GM19395 (cell line): Measurements from ENCODE around the gene ABCC8.

Experiments used
- ATAC-seq: cut with Tn5 transposase; IDR thresholded peaks from one replicate; pipeline ENCODE4 v1.9.1; 2021; ENCODE audit warnings: mild to moderate bottlenecking, moderate library complexity; ENCODE audit not compliant: unreplicated experiment

The ABCC8 gene

GRCh38 chr11:17473071-17473744 is 3.4 kb downstream of the ABCC8 start:
- ATAC-seq, result no peak

DNA sequence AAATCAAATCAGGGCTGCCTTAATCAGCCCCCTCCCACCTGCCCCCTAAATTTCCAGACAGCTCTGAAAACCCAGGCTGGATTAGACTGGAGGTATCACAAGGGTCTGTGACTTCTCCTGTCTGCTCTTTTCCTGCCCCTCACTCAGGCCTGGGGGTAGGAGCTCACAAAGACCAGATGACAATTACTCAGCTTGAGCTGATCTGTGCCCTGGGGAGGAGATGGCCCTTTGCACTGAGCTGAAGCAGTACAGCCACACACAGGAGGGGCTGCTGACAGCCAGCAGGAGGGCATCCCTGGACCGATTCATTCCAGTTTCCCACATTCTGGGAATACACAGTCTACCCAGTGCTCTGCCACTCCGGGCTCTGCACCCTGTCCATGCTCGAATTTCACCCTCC is 4.2 kb downstream of the ABCC8 start:
- ATAC-seq, result no peak

DNA sequence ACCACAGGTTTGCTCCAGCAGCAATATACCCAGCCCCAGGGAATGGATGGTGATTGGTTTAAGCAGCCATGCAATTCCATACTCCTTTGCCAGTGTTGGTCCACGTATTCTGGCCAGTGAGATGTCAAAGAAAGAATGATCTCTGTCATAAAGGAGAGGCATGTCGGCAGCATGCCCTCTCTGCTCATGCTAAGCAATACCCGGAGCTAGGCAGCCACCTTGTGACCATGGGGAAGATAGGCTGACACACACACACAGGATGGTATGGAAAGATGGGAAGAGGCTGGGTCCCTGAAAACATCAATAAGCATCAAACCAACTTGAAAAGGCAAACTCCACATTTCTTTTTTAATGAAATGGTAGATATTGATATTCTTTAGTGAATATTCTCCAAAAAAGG is 5.1 kb downstream of the ABCC8 start:
- no peak for ATAC-seq

DNA sequence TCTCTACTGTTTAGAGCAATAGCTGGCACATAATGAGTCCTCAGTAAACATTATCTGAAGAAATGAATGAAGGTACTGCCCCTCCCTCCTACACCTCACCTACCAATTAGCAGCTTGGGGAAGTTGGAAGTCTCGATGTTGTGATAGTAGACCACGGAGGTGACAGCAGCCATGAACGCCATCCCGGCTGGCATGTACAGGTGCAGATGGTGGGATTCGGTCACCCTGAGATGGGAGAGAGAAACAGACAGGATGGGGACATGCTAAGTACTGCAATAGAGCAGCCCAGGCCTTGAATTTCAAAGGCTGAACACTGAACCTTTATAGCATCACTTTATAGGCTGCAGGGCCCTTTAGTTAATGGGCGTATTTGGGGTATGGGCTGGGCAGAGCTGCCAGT is 6.6 kb downstream of the ABCC8 start:
- no peak for ATAC-seq

GRCh38 chr11:17468122-17468521 is 8.5 kb downstream of the ABCC8 start:
- no peak for ATAC-seq

DNA sequence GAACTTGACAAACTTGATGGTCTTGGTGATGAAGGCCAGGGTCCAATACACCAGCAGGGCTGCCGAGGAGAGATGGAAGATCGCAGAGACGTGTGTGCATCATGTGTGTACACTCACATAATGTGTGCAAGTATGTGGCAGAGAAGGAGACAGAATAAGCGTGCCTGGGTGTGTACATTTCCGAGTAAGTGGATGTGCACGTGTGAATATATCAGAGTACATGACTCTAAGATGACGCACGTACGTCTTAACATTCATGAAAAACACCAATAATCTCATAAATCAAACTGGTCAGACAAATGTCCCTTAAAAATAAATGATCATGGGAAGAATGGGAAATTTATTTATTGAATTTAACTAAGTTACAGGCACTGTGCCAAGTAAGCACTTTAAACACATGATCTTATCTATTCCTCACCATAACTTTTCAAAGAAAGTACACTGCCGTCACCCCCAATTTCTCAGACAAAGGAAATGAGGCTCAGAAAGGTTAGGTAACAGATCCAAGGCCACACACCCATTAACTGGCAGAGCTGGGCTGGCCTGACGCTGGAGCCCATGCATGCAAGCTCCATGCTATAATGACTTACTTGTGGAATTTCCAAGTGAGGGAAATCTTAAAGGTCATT is 13.0 kb downstream of the ABCC8 start:
- ATAC-seq, result no peak

DNA sequence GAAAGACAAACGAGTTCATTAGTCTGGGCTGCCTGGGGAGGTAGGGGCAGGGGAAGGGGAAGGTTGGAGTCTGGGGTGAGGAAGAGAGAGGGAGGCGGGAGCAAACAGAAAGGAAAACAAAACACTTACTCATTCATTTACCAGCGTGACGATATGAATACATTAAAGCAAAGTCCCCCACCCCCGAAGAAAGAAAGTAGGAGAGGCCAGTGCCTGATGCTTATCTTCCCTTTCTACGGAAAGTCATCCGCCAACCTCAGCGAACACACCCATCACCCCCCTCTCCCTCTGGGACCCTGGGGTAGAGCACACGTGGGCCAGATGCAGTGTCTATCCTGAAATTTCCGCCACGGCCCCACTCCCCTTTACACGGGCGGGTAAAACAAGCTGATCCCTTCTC is 13.7 kb downstream of the ABCC8 start:
- no peak for ATAC-seq

DNA sequence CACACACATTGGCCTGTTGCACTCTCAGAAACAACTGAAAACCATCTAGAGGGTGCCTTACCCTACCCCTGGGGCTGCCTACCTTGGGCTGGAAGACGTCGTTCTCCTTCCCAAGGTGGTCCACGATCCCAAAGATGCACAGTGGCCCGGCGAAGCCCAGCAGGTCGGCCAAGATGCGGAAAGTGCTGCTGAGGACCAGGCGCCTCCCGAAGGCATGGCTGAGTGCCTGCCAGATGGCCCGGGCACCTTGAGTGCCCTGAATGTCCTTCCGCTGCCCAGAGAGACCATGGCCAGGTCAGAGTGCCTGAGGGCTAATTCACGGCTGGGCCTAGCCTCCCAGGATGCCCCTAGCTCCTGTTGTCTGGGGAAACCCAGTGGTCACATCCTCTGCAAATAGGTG is 16.2 kb downstream of the ABCC8 start:
- no peak for ATAC-seq

DNA sequence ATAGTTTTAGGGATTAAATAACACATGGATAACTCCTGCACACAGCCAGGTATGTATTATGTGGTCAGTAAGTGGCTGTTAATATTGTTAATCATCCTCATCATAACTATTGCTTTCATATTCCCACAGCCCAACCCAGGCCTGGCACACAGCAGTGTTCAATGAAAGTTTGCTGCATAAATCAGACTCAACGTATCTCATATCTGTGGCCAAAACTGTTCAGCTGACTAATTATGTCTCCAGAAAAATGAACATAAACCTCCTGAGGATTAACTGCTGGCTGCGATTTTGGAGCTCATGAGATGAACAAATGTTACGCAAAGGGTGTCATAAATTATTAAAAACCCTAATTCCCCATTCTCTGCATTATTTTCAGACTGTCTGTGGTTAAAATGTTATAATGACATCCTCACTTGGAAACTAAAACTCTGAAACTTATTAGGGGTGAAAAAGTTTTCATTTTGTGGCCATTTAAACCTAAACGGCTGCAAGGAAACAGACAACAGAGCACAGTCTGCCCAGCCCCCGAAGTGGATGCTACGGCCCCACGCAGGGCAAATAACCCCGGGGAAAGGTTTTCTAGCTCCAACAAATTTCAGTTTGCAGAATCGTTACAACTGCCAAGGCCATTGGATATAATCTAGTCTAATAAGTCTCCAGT is 17.3 kb downstream of the ABCC8 start:
- no peak for ATAC-seq

DNA sequence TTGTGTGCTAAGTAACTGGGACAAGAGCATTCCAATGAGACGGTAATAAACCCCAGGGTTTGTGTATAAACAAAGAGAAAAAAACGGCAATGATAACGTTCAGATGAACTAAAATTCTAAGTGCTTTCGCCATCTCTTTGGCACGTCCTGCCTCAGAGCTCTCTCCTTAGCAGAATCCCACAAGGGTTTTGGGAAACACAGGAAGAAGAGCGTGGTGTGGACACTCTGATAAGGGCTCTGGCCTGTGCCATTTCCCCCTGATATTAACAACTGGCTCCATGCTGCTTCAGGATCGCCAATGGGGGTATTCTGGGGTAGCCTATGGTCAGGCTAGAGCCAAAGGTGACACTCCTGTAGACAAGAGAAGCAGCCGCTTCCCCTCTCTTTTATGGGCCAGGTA is 18.4 kb downstream of the ABCC8 start:
- no peak for ATAC-seq

DNA sequence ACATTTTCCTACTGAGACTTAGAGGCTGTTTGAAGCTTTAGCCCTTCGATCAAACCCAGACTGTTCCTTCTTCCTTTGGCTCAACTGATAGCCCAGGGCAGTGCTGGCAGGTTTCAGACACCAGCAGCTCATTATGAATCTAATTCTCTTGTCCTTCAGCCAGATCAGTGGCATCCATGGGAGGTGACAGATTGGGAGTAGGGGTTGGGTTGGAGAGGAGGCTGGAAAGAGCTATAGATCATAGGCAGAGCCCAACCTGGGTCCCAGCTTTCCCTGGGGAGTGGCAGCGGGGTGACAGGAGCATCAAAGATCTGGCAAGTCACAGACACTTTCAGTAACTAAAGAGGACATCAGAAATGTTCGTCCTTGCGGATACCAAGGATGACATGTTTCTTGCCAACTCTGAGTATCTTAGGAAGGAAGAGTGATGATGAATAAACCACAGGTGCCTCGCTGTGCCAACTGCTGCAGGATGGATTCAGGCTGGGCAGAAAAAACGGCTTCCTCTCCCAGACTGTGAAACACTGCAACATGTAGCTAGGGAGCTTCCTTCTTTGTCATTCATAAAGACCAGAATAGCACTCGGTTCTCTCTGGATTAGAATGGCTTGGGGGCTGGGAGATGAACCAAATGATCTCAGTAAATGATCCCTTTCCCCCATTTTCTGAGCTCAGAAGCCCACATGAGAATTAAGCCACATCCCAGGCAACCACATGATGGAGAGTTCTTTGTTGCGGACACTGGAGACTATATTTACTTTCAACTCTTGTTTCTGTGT is 19.1 kb downstream of the ABCC8 start:
- no peak for ATAC-seq

DNA sequence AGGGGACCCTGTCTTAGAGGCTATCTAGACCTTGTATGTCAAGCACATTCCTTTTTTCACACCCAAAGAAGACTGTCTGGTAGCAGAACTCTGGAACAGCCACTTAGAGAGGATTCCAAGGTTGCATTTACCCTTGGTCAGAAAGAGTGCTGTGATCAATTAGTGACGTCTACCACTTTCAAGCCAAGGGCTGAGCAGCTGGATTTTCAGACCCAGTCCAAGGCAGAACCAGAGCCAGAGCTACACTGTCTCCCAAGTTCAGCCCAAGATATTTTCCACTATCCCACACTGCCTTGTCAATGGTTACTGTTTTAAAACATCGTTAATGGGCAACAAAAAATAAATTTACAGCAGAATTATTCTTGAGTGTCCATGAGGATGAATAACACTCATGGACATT is 24.0 kb downstream of the ABCC8 start:
- ATAC-seq, result no peak

GRCh38 chr11:17449158-17449557 is 27.5 kb downstream of the ABCC8 start:
- ATAC-seq, result no peak

DNA sequence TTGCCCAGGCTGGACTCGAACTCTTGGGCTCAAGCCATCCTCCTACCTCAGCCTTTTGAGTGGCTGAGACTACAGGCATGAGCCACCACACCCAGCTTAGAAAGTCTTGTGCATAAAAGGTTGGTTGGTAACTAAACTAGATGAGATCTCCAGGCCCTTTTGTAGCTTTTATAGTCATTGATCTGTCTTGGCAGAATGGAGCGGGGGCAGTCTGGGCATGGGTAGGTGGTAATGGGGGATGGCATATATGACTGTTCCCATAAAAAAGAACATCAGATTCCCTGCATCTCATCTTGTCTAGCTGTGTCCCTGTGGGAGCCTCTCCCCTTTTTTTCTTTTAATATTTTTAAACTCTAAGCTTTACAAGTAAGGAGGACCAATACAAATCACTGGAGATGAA is 30.2 kb downstream of the ABCC8 start:
- no peak for ATAC-seq

GRCh38 chr11:17445240-17445795 is 31.3 kb downstream of the ABCC8 start:
- no peak for ATAC-seq

DNA sequence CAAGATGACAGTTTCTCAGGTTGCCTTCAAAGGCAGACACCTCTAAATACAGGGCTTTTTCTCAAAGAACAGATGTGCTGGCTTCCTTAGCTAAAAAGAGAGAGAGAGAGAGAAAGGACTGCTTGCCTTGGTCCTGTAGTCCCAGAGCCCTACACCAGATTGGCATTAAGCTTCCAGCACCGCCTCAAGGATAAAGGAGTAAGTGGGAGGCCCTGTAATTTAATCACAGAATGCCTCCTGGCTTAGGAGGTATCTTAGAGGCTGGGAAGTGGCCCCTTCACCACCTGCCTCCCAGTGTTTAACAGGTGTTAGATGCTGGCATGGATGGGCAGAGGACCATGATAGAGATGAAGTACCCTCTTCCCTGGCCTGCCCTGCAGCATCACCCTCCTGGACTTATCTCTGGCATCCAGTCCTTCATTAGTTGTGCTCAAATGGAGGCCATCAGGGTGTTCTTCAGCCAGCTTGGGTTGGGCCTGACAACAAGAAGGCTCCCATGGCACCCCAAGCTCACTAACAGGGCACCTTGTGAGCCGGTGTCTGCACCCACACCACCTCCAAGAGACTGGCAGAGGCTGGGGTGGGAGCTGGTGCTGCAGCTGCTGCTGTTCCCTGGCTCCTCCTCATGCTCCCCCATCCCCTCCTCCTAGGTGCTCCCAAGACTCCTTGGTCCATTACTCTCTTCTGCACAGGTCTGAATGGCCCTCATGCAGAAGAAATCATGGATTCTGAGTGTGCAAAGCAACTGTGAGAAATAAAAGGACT is 32.5 kb downstream of the ABCC8 start:
- no peak for ATAC-seq

GRCh38 chr11:17443423-17443822 is 33.2 kb downstream of the ABCC8 start:
- ATAC-seq, result no peak

GRCh38 chr11:17443000-17443399 is 33.6 kb downstream of the ABCC8 start:
- ATAC-seq, result no peak

- ATAC-seq, result no peak
These were observed 37.3 kb downstream of the ABCC8 start for GRCh38 chr11:17439316-17439782.

- no peak for ATAC-seq
These were observed 39.3 kb downstream of the ABCC8 start for GRCh38 chr11:17437366-17437765.
